NCI-H345 (cell line): Measurements from ENCODE around the gene HMG20A.
A peak's percentile ranks its signal among the peaks of the same experiment; 100 is the strongest.

Experiments
- DNase-seq: peaks from one replicate; lab custom pipeline; 2025; lab: John Stamatoyannopoulos, UW

HMG20A gene

DNA sequence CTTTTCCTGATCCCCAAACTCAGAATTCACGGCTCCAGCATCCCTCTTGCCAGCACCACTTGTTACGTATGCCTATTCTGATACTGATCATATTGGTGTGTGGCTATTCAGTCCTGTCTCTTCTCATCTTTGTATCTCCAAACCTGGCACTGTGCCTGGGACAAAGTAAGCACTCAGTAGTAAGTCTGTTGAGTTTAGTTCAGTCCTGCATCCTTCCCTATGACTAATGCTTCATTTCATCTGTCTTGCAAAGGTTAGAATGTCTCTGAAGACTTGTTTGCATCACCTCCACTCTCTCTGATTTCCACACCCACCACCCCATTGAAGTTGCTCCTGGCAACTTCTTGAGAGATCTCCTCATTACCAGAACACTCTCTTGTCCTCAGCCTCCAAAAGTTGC, 80.3 kb downstream of the HMG20A start:
- no peak for DNase-seq

DNA sequence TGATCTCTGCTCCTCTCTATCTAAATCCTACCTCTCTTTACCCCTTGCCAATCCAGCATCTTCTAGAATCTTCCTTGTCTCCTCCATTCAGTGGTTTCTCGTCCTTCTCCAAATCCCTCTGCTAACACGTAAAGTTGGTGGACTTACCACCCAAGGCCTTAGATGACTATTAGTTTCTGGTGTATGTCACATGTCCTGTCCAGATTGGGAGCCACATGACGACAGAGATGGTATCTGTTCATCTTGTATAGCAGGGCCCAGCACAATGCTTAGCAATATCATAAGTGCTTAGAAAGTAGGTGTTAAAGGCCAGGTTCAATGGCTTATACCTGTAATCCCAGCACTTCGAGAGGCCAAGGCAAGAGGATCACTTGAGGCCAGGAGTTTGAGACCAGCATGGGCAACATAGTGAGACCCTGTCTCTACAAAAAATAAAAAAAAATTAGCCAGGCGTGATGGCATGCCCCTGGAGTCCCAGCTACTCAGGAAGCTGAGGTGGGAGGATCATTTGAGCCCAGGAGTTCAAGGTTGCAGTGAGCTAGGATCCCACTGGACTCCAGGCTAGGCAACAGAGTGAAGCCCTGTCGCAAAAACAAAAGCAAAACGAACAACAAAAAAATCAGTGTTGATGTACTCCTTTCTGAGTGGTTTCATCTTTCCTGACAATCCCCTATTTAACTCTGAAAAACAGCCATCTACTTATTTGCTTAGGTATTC, 81.8 kb downstream of the HMG20A start:
- DNase-seq, result no peak

DNA sequence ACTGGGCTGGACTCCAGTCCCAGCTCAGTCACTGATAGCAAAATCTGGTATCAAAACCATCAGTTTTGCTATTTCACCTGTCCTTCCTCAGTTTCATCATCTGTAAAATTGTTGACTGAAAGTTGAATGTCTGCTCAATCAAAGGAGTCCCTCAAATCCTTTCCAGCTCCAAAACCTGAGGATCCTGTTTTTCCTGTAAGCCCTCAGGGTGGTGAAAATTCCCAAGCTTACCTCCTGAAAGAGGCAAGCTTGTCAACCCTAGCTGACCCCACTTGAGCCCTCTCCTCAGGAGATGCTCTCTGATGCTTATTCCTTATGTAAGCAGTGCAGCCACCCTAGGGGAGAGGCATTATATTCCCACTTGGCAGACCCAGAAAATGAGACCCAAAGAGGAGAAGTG, 82.6 kb downstream of the HMG20A start:
- no peak for DNase-seq

DNA sequence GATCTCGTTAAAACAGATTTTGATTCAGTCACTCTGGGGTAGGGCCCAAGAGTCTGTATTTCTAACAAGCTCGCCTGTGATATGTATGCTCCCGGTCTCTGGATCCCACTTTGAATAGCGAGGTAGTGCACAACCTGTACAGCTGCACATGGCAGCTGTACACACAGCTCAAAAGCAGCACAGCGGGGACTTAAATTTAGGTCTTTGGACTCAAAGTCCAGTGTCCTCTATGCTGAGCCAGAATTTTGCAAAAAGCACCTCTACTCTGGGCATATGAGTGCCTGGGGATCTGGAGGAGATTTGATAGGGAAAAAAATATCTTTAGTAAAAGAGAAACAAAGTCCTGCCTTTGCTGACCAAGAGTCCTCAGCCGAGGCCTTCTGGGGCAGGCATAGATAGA, 83.1 kb downstream of the HMG20A start:
- no peak for DNase-seq

DNA sequence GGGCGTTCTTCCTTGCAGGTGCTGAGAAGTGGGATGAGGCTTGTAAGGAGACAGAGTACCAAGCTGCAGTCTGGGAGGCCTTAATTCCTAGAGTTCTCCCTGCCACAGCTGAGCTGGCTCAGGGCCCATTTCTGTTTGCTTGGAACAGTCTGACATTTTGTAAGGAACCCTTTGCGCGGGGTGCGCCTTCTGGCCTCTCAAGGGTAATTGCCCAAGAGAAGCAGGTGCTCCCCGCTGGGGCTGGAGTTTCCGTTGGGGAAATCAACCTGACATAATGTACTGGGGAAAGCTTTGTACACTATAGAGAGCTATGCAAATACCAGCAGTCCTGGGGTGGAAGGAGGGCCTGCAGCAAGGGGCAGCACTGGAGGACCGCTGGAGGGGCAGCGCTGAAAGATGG, 83.6 kb downstream of the HMG20A start:
- peak; percentile 83 for DNase-seq

DNA sequence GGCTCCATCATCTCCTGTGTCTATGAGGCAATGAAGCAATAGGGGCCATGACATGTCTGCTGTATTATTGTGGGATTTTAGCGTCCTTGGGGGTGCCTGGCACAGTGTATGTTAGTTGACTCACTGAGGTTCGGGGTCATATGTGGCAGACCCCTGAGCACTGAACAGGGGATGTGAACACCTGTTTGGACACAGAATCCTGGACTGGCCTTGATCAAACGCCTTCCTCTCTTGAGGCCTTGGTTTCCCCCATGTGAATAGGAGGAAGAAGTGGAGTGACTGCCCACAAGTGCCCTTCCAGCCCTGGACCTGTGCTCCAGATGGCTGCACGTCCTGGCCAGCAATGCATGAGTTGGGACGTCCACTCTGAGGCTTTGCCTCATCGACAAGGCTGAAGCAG, 84.2 kb downstream of the HMG20A start:
- DNase-seq, result no peak

DNA sequence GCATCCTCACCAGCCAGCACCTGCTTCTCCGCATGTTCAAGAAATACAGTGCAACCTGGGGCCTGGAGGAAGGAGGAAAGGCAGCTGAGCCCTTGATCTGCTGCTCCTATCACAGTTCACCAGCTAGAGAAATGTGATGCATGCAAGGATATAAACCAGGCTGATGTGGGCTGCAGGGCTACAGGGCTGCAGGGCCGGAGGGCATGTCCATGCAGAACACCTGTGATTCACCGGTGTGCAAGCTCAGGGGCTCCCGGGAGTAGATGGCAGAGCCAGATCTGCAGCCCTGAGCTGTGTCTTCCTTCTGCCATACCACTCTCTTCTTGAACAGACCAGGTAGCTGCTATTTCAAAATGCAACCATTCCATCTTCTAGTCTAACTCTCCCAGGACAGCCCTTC, 84.9 kb downstream of the HMG20A start:
- DNase-seq, result no peak

DNA sequence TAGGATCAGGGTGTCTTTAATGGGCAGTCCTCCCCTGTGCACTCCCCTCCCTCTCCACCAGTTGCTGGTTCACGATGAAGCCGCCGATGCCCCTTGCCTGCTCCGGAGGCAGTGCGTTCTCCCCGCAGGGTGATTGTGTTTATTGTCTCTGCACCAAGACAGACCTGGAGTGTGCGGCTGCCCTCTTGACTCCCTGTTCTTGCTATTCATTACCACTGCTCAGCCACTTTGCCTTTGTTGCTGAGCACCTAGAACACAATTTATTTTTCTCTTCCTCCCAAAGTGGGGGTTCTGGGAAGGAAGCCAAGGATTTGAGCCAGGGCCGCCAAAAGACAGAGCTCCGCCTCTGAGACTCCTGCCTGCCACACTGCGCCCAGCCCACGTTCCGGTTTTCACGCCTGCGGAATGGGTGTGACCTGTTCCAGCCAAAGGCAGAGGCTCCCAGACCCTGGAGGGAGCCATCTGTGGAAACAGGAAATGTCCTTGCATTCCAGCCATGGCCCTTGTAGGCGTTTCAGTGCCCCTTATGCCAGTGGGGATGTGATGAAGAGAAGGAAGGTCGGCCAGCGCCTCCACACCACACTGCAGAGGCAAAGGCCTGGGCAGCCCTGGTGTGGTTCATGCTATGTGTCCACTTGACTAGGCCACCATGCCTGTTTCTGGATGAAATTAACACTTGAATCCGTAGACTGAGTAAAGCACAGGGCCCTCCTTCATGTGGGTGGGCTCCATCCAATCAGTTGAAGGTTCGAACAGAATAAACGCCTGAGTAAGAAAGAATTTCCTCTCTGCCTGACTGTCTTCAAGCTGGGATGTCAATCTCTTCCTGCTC, 85.8 kb downstream of the HMG20A start:
- DNase-seq, result peak; percentile 85

DNA sequence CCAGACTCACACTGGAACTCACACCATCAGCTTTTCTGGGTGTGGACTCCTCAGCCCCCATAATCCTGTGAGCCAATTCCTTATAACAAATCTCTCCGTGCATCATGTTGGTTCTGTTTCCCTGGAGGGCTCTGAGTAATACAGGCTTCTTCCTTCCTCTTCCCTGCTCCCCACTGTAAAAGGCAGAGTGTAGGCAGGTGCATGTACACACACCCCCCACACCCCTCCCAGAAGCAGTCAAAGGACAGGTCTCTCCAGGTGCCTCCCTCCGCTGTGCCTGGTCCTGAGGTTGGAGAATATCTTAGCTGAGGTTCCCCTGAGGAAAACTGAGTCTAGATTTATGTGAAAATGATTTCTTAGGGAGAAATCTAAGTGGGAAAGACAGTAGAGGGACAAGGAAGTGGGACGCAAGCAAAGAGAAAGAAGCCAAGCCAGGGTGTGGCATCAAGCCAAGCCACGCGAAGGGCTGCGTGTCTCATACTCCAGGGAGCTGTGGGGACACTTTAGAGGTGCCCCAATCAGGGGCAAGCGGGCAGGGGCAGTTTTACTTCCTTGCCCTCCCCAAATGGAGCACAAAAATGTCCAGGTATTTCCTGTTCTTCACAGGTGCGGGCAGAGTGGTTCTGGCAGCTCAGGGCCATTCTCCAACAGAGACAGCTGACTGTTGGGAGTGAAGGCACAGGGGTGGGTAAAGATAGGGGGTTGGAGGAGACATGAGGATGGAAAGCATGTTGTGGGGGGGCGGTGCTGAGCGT, 86.6 kb downstream of the HMG20A start:
- DNase-seq, result no peak

DNA sequence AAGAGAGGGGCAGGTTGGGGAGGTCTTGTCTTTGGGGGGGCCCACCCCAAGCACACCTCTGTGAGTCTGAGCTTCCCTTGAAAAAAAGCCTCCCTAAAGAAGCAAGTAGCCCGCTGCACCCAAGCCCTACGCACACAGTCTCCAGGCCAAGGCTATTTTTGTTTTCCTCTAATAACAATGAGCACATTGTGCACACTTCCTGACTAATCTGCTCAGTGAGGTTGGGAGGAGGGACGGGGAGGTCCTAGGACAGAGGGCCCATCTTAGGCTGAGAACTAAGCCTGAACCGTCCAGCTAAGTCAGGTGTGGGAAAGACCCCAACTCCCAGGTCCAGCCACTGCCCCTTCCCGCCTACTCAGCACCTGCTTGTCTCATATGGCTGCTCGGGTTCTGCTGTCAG, 87.2 kb downstream of the HMG20A start:
- DNase-seq, result no peak

DNA sequence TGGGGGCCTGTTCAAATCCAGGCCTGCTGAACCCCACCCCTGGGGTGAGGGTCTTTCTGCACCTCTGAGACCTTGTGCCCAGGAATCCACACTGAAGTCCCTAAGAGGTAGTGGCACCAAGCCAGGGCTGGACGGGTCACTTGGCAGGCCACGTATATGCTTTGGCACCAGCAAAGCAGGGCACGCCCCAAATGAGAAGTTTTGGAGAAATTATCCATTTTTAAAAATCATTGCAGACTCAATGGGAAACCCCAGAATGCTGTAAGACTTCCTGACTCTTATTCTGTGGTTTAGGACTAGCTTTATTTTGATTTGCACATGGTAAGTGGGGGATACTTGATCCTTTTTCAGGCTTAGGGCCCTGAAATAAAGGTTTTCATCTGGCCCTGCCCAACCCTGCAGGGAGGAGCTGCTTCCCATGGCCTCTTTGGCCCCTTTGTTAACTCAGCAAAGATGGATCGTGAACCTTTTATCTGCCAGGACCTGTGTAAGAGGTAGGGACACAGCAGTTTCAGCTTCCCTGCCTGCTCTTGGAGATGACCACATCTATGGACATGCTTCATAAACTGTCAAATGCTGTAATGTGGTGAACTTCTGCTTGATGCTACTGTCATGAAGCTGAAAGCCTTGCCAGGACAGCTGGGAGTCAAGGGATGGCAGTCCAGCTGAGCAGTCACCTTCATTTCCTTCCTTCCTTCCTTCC, 88.0 kb downstream of the HMG20A start:
- DNase-seq, result no peak

DNA sequence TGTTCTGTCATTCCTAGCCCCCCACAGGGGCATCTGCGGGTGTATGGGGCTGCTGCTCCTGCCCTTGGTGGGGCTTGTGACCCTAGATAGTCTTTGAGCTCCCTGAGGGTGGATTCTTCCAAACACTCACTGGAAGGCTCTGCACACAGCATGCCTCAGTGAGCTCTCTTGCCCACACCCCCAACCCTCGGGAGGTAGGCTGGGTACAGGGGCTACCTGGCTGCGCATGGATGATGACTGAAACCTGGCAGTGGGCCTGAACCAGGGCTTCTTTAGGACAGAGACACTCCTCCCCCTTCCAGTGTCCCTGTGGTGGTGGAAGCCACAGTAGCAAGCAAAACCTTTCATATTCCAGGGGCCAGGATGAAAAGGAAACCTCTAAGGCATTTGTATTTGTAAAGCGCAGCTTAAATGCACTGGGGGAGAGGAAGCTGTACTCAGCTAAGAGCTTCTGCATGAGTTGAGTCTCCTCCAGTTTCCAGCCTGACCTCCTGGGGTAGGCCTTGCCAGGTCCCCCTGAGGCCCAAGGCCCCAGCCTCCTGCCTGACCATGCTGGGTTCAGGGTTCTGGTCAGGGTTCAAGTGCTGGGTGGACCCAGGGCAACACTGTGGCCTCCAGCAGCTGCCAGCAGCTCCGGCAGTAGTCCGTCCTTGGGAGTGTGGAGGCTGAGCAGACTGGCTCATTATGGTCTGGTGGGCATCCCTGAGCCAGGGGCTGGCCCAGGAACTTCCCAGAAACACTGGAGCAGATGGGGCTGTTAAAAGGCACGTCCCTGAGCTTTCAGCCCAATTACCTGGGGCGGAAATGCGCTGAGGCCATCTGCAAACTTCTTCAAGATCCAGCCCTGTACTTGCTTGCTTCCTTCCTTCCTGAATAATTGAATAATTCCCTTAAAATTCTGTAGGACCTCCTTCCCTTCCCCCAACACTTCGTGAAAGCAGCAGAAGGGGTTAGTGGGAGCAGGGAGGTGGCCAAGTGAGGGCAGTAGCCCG, 89.7 kb downstream of the HMG20A start:
- DNase-seq, result no peak

DNA sequence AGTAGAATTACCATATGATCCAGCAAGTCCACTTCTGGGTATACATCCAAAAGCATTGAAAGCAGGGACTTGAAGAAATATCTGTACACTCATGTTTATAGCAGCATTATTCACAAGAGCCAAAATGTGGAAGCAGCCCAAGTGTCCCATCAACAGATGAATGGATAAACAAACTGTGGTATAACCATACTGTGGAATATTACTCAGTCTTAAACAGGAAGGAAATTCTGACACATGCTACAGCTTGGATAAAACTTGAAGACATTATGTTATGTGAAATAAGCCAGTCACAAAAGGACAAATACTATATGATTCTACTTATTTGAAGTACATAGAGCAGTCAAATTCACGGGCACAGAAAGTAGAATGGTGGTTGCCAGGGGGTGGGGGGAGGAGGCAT, 91.2 kb downstream of the HMG20A start:
- no peak for DNase-seq

DNA sequence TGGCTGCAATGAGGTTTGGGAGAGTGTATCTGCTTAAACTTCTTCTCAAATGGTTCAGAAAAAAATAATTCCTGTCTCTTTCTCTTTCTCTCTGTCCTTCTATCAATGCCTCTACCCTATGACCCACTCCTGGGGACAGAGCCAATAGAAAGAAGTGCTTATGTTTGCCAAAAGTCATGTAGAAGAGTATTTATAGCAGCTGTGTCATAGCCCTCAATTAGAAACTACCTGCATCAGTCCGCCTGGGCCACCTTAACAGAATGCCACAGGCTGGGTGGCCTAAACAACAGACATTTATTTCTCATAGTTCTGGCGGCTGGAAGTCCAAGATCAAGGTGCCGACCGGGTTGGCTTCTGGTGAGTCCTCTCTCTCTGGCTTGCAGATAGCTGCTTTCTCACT, 92.5 kb downstream of the HMG20A start:
- no peak for DNase-seq

DNA sequence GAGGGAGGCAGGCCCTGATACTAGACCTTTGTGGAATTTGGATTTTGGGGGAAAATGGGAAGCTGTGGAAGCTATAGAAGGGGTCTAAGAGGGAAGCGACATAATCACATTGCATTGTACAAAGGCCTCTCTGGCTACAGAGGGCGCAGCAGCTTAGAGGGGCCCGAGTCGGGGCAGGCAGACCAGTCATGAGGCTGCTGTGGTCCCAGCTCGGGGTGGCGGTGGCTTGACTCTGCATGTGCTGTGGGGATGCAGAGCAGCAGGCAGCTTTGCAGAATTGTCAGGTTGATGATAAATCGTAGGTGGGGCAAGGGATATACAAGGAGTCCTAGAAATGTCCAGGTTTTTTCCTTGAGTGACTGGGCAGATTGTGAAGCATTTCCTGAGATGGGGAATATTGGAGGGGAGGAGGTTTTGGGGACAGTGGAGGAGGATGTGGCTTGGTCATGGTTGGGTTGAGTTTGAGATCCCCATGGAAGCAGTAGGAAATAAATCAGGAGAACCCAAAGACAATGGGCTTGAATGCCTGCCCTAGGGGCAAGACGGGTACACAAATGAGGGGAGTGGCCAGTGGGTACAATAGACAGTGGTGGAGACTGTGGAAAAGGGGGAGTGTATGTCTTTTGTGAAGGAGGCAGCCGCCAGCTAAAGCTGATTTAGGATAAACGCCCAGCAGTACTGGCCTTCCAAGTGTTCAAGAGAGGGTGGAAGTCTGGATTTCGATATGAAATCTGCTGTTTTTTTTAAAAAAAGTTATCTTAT, 94.1 kb downstream of the HMG20A start:
- DNase-seq, result no peak

DNA sequence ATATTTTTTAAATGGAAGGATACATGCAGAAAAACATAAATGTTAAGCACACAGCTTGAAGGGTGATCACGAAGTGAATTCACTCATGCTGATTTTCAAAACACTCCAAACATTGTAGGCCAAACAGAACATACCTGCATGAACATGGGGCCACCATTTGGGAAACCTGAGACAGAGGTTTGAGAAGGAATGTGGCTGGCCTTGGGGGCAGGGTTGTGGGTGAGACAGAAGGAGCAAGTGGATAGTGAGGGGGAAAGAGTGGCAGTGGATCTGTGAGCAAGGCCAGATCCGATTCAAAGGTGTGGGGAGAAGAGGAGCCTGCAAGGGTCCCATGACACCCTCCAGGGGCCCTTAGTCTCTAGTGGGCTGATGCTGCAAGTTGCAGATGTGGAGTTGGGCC, 94.9 kb downstream of the HMG20A start:
- no peak for DNase-seq

DNA sequence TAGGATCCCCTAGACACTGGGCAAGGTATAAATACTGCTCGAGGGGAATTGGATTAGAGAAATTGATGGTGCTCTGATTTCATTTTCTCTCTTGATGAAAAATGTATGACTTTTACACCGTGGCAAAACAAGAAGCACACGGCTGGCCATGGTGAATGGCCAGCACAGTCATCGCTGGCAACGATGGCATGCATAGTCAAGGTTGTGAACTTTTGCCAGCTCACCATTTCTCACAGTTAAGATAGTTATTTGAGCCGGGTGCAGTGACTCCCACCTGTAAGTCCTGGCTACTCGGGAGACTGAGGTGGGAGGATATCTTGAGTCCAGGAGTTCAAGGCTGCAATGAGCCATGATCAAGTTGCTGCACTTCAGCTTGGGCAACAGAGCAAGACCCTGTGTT, 95.4 kb downstream of the HMG20A start:
- no peak for DNase-seq

DNA sequence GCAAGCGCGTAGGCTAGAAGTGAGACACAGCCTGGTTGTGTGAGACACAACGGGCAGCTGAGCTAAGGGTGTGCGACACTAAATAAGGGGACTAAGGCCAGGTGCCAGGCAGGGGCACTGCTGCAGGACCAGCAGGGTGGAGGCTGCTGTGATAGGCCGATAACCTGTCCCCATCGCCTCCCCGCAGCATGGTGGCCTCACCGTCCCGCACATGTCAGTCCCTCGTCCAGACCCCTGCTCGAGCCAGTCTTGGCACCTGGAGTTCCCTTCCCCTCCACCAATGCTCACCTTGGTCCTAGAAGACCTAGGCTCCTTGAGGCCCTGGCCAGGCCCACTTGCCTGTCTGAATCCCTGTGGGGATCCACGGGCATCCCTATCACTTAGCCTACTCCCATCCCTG, 96.1 kb downstream of the HMG20A start:
- DNase-seq, result no peak

DNA sequence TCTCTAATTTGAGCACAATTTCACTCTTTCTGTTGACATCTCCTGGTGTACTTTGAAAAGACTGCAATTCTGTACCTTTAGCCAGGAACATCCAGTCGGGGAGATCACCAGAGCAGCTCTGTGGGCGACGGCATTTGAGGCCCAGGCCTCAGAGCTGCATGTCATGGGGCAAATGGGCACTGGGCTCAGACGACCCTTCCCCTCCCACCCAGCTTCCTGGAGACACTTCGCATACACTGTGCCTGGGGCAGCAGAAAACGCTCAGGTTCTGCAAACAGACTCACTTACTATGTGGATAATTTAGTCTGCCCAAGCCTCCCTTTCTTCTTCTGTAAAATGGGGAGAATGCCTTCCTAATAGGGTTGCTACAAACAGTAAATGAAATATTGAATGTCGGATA, 96.9 kb downstream of the HMG20A start:
- DNase-seq, result no peak

DNA sequence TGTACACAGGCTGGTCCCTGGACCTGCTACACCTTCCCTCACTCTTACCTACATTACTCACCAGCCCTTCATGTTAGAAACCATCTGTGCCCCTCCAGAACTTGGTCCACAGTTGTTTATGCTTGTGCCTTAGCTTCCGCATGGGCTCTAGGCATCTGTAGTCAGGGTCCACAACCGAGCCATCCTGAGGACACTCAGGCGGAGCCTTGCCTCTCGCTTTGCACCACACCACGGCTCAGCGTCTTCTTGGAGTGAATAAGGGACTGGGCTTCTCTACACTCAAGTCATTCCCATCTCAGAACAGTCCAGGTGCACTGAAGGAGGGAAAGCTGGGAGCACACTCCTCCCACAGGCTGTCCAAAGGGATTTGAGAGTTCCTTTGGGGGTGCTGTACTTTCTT, 97.8 kb downstream of the HMG20A start:
- DNase-seq, result no peak
